Motor neuron (in vitro differentiated cells): ENCODE data around the gene SIAE. TPM values are rescaled to one million over a fixed set of nuclear protein-coding genes. Genes with fewer than 3 reads are reported as not detected.

Experiments used
- ATAC-seq, 8 experiments: fragments of 200-7000 bp; cut with Tn5 transposase; replicated peaks in 6 of 8; 2 replicates each; pipeline ENCODE4 v1.8.0; 2021; ENCODE audit warnings: mild to moderate bottlenecking in 8 of 8, moderate library complexity in 8 of 8
- H3K27ac ChIP-seq, 2 donors: fragments of 250-450 bp; sonication (Bioruptor Pico); 2 replicates each; pipeline ENCODE4 v1.9.0; 2021; ENCODE audit warnings: antibody characterized with exemption in 2 of 2, mild to moderate bottlenecking in 2 of 2, moderate library complexity in 1 of 2
- H3K4me1 ChIP-seq, 2 donors: fragments of 250-450 bp; sonication (Bioruptor Pico); replicated peaks in 1 of 2; 2 replicates each; pipeline ENCODE4 v1.6.1; 2021; ENCODE audit warnings: antibody characterized with exemption in 2 of 2, mild to moderate bottlenecking in 2 of 2, moderate library complexity in 1 of 2
- H3K4me3 ChIP-seq, 5 donors: fragments of 250-450 bp; sonication (Bioruptor Pico); 2 replicates each; pipeline ENCODE4 v1.9.0; 2021; ENCODE audit warnings: antibody characterized with exemption in 5 of 5, mild to moderate bottlenecking in 5 of 5, moderate library complexity in 4 of 5
- WGBS, 10 experiments: fragments of 450-650 bp; shearing (Covaris generic); methylation state at CpG; one replicate each; pipeline ENCODE4 v1.0.0; 2022; 5-methylcytosine and 5-hydroxymethylcytosine counted together
- in situ Hi-C, 9 experiments: fragments of 400-800 bp; cut with MboI; loops; one replicate each; pipeline ENCODE4 v1.15.0; 2021; ENCODE audit warnings: low sequenced_read_pairs in 9 of 9, low pct_unique_long_range_greater_than_20kb in 2 of 9; ENCODE audit not compliant: unreplicated experiment in 9 of 9
- total RNA-seq, 8 experiments: library from RNA; unstranded; fragments of 300-600 nt; gene quantifications; 2 replicates each; pipeline versions ENCODE4 v1.2.3 to v1.2.4, GENCODE V29; 2022

Gene SIAE
- total RNA-seq, 8 experiments from 2014 or later = 3.2 to 78.6 (median 15.5) TPM

GRCh38 chr11:124661553-124661952, 12.0 kb downstream of the SIAE start:
- peaks cover 12 to 16% of the 10 kb centered on the region in 2 donors for H3K4me1 ChIP-seq
- no peak overlapping the region for H3K27ac ChIP-seq
- ATAC-seq = no peak
- in situ Hi-C loops = loop anchor here in 7 of 9 experiments (25.0 kb wide), 3 partner anchors 101 to 201 kb away; partner anchors contain the start of genes ESAM (in 6 of the 7), VSIG2 (in 6 of the 7) and ROBO3 (in 3 of the 7)
- H3K4me3 ChIP-seq = no peak overlapping the region

- Histone ChIP-seq H3K4me1 (peaks cover 12 to 22% of the 10 kb centered on the region in 2 donors), H3K27ac (no peak overlapping the region), H3K4me3 (no peak overlapping the region)
- in situ Hi-C loops = loop anchor here in 7 of 9 experiments (25.0 kb wide), 3 partner anchors 103 to 203 kb away; partner anchors contain the start of genes ESAM (in 6 of the 7), VSIG2 (in 6 of the 7) and ROBO3 (in 3 of the 7)
- WGBS, 10 experiments = 43 to 100% (median 100%) methylated on average over 1 of the region's 1 CpG; no CpG with 5 or more reads in 1 of the 10 experiments
- ATAC-seq = no peak
These were observed 14.6 kb downstream of the SIAE start for GRCh38 chr11:124658986-124659385.

- H3K4me3 ChIP-seq = no peak overlapping the region
- in situ Hi-C loops = loop anchor here in 7 of 9 experiments (25.0 kb wide), 3 partner anchors 104 to 204 kb away; partner anchors contain the start of genes ESAM (in 6 of the 7), VSIG2 (in 6 of the 7) and ROBO3 (in 3 of the 7)
- ATAC-seq = no peak
- peaks cover 12 to 22% of the 10 kb centered on the region in 2 donors for H3K4me1 ChIP-seq
- 69 to 100% (median 90%) methylated on average over 1 to 3 of the region's 3 CpGs; no CpG with 5 or more reads in 1 of the 10 experiments for WGBS, 10 experiments
- H3K27ac ChIP-seq = no peak overlapping the region
These were observed 15.0 kb downstream of the SIAE start for GRCh38 chr11:124658501-124658900.

GRCh38 chr11:124657904-124658303, 15.6 kb downstream of the SIAE start:
- Histone ChIP-seq H3K4me1 (peaks cover 12 to 22% of the 10 kb centered on the region in 2 donors), H3K27ac (no peak overlapping the region), H3K4me3 (no peak overlapping the region)
- WGBS, 10 experiments = 0 to 86% (median 58%) methylated on average over 1 to 4 of the region's 5 CpGs; no CpG with 5 or more reads in 5 of the 10 experiments
- peak in 4 of 8 experiments; percentile 14 to 90 (median 56) for ATAC-seq
- in situ Hi-C loops = loop anchor here in 7 of 9 experiments (25.0 kb wide), 3 partner anchors 104 to 204 kb away; partner anchors contain the start of genes ESAM (in 6 of the 7), VSIG2 (in 6 of the 7) and ROBO3 (in 3 of the 7)

- peak in 7 of 8 experiments; percentile 34 to 94 (median 91) for ATAC-seq
- WGBS, 10 experiments = 0 to 100% (median 29%) methylated on average over 1 to 9 of the region's 16 CpGs
- peak overlapping the region in 1 of 5 donors; percentile 7 for H3K4me3 ChIP-seq
- peaks cover 12 to 22% of the 10 kb centered on the region in 2 donors for H3K4me1 ChIP-seq
- in situ Hi-C loops = loop anchor here in 7 of 9 experiments (25.0 kb wide), 3 partner anchors 105 to 205 kb away; partner anchors contain the start of genes ESAM (in 6 of the 7), VSIG2 (in 6 of the 7) and ROBO3 (in 3 of the 7)
- no peak overlapping the region for H3K27ac ChIP-seq
These were observed 16.5 kb downstream of the SIAE start for GRCh38 chr11:124656774-124657630.

GRCh38 chr11:124648610-124649009, 24.9 kb downstream of the SIAE start:
- WGBS, 10 experiments = 45 to 75% (median 60%) methylated on average over 2 to 6 of the region's 6 CpGs; no CpG with 5 or more reads in 3 of the 10 experiments
- H3K4me3 ChIP-seq = no peak overlapping the region
- no peak for ATAC-seq
- H3K27ac ChIP-seq = no peak overlapping the region
- no peaks in the 10 kb centered on the region for H3K4me1 ChIP-seq
- in situ Hi-C loops = loop anchor here in 1 of 9 experiments (25.0 kb wide), 1 partner anchor 189 kb away; no protein-coding TSS in a partner anchor

- H3K4me1 ChIP-seq = no peaks in the 10 kb centered on the region
- in situ Hi-C loops = loop anchor here in 1 of 9 experiments (25.0 kb wide), 1 partner anchor 191 kb away; no protein-coding TSS in a partner anchor
- H3K27ac ChIP-seq = no peak overlapping the region
- WGBS, 10 experiments = 74 to 100% (median 90%) methylated on average over 1 to 3 of the region's 3 CpGs; no CpG with 5 or more reads in 2 of the 10 experiments
- no peak for ATAC-seq
- H3K4me3 ChIP-seq = no peak overlapping the region
These were observed 27.4 kb downstream of the SIAE start for GRCh38 chr11:124646148-124646547.

- Histone ChIP-seq H3K4me1 (no peaks in the 10 kb centered on the region), H3K27ac (no peak overlapping the region), H3K4me3 (no peak overlapping the region)
- in situ Hi-C loops = loop anchor here in 1 of 9 experiments (25.0 kb wide), 1 partner anchor 193 kb away; no protein-coding TSS in a partner anchor
- ATAC-seq = peak; percentile 67 to 95 (median 83)
- 0 to 42% (median 12%) methylated on average over 3 to 16 of the region's 16 CpGs for WGBS, 10 experiments
These were observed 28.9 kb downstream of the SIAE start for GRCh38 chr11:124644426-124645280.

GRCh38 chr11:124643605-124644425, 29.7 kb downstream of the SIAE start:
- Histone ChIP-seq H3K4me1 (no peaks in the 10 kb centered on the region), H3K4me3 (no peak overlapping the region), H3K27ac (no peak overlapping the region)
- ATAC-seq = peak in 7 of 8 experiments; percentile 46 to 85 (median 61)
- WGBS, 10 experiments = 12 to 66% (median 35%) methylated on average over 1 to 3 of the region's 3 CpGs; no CpG with 5 or more reads in 2 of the 10 experiments
- in situ Hi-C loops = loop anchor here in 1 of 9 experiments (25.0 kb wide), 1 partner anchor 193 kb away; no protein-coding TSS in a partner anchor

- Histone ChIP-seq H3K4me3 (no peak overlapping the region), H3K27ac (no peak overlapping the region), H3K4me1 (no peaks in the 10 kb centered on the region)
- WGBS, 10 experiments = 64 to 100% (median 82%) methylated on average over 1 to 9 of the region's 10 CpGs
- ATAC-seq = no peak
- in situ Hi-C loops = loop anchor here in 1 of 9 experiments (25.0 kb wide), 1 partner anchor 194 kb away; no protein-coding TSS in a partner anchor
These were observed 30.4 kb downstream of the SIAE start for GRCh38 chr11:124643042-124643604.

GRCh38 chr11:124642628-124643027, 30.9 kb downstream of the SIAE start:
- ATAC-seq = no peak
- WGBS, 10 experiments = 60 to 100% (median 93%) methylated on average over 1 to 3 of the region's 3 CpGs; no CpG with 5 or more reads in 3 of the 10 experiments
- Histone ChIP-seq H3K4me1 (no peaks in the 10 kb centered on the region), H3K27ac (no peak overlapping the region), H3K4me3 (no peak overlapping the region)
- in situ Hi-C loops = loop anchor here in 1 of 9 experiments (25.0 kb wide), 1 partner anchor 195 kb away; no protein-coding TSS in a partner anchor
